Breast epithelium (tissue), 3 donors: ENCODE data around the gene NECAP2.

Source experiments
- CTCF ChIP-seq, 3 donors: fragments of 450-650 bp; IDR thresholded peaks; one replicate each; pipeline ENCODE4 v1.5.1; 2016 to 2017; ENCODE audit warnings: antibody characterized with exemption in 3 of 3, mild to moderate bottlenecking in 3 of 3, moderate library complexity in 3 of 3
- POLR2A ChIP-seq: fragments of 450-650 bp; IDR thresholded peaks from one replicate; pipeline ENCODE4 v1.6.1; 2016; ENCODE audit warnings: antibody characterized with exemption, mild to moderate bottlenecking, moderate library complexity
- POLR2AphosphoS5 ChIP-seq, 3 donors: sonication (generic); formaldehyde crosslinking; IDR thresholded peaks; one replicate each; pipeline ENCODE4 v1.6.1; 2017; ENCODE audit warnings: antibody characterized with exemption in 3 of 3

GRCh38 chr1:16484501-16484835 lies 43.9 kb downstream of the NECAP2 start:
- TF ChIP-seq CTCF (IDR thresholded peaks at IDR 0.05) = no peak
- TF ChIP-seq POLR2A = no peak
- no peak for TF ChIP-seq POLR2AphosphoS5 (IDR thresholded peaks at IDR 0.05)
